Left ventricle myocardium superior (tissue), 1 donor: ENCODE results near the gene MAGEB2. TPM values are rescaled to one million over a fixed set of nuclear protein-coding genes. Genes with fewer than 3 reads are reported as not detected.

Experiments
- ATAC-seq: fragments of 200-7000 bp; cut with Tn5 transposase; one replicate; pipeline ENCODE4 v1.9.1; 2020; ENCODE audit warnings: mild to moderate bottlenecking, moderate library complexity
- DNase-seq: peaks from one replicate; pipeline ENCODE4 v3.0.0-alpha.2; 2020
- intact Hi-C: fragments of 100-400 bp; cut with micrococcal nuclease; formaldehyde crosslinking; loops from one replicate; pipeline ENCODE4 v1.11.0; 2022
- total RNA-seq: library from RNA; stranded (reverse); fragmentation: NEBNext Ultra II Directional; extraction: Animal tissue kit (Norgen Biotek cat#: 25700); gene quantifications from one replicate; pipeline ENCODE4 v1.2.1, GENCODE V29; 2021
- donor health status: DM: no; HTN: yes; CAD: no; lungs with severe emphysema.

The MAGEB2 gene
- total RNA-seq, 1 donor from 2014 or later = not detected

GRCh38 chrX:30262763-30263162 lies 47.4 kb downstream of the MAGEB2 start:
- intact Hi-C loops = no loop called here
- ATAC-seq (no peak), DNase-seq (no peak)

Other genes with a start within 250 kb of the MAGEB2 start
- not detected for gene MAGEB3, start 15.1 kb downstream of the MAGEB2 start, total RNA-seq
- gene MAGEB4, start 26.4 kb downstream of the MAGEB2 start, total RNA-seq = not detected
- not detected for gene MAGEB1, start 31.6 kb downstream of the MAGEB2 start, total RNA-seq
- not detected for gene NR0B1, start 93.8 kb downstream of the MAGEB2 start, total RNA-seq